GM23248 (cell line): ENCODE measurements around the gene MYO16.

Experiments
- EZH2 ChIP-seq: fragments of 200-600 bp; sonication (generic); IDR thresholded peaks from 2 replicates; pipeline ENCODE4 v1.6.1; 2018; ENCODE audit warnings: antibody characterized with exemption, mild to moderate bottlenecking; ENCODE audit not compliant: insufficient read depth, poor library complexity, severe bottlenecking
- EZH2phosphoT487 ChIP-seq: fragments of 200-600 bp; sonication (generic); IDR thresholded peaks from 2 replicates; pipeline ENCODE4 v1.6.1; 2018; ENCODE audit warnings: antibody characterized with exemption, moderate library complexity, mild to moderate bottlenecking, low read depth; ENCODE audit not compliant: insufficient read depth

- TF ChIP-seq EZH2 = no peak
- no peak for TF ChIP-seq EZH2phosphoT487
These were observed 268.5 kb downstream of the MYO16 start for GRCh38 chr13:108897955-108898354.
